ENCODE data around the gene ADAMTSL4. TPM values are rescaled to one million over a fixed set of nuclear protein-coding genes. Genes with fewer than 3 reads are reported as not detected.
A peak's percentile ranks its signal among the peaks of the same experiment; 100 is the strongest.

The ADAMTSL4 gene
- total and polyA plus RNA-seq, 2 of the 8 experiments (the other 6 are each of a cell fraction or from before 2014, with no cell fraction given): 4.2 to 5.4 TPM

DNA sequence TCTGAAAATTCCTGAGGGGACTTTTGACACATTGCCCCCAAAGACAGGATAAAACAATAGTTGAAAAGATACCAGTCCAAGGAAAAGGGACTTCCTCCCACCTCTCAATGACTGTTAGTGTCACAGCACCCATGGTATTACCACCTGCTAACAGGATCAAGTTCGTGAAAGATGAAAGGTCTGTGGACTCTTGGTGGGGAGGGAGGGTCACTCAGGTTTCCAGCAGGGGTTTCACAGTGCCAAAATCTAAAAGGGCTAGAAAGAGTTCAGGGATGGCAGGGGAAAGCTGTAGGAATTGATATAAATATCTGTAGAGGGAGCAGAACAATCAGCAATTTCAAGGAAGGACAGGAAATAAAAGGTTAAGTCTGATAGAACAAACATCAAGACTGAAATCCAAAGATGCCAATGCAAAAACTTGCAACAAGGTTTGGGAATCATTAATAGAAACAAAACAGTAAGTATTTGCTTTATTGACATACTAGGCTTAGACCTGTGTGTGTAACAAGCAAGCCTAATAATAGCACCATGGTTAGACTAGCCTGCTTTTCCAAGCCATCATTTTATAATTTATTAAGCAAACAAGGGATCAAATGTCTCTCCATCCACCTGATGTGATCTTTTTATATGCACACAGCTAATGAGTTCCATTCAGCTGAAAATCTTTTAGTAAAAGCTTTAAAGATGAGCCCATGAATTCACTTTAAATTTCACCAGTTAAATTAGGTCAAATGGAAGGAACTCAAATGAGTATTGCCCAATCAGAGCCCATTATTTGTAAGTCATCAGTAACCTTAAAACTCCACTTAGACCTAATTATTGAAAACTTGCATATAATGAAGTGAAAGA is 26.5 kb downstream of the ADAMTSL4 start (continued):
- TF ChIP-seq, protein P1, sequence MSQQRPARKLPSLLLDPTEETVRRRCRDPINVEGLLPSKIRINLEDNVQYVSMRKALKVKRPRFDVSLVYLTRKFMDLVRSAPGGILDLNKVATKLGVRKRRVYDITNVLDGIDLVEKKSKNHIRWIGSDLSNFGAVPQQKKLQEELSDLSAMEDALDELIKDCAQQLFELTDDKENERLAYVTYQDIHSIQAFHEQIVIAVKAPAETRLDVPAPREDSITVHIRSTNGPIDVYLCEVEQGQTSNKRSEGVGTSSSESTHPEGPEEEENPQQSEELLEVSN (IDR thresholded peaks at IDR 0.05): no peak
- TF ChIP-seq BACH1 (IDR thresholded peaks at IDR 0.05; ENCODE audit: low read length) (no peak), CREB1 (IDR thresholded peaks at IDR 0.05) (no peak), POLR2AphosphoS5 (IDR thresholded peaks at IDR 0.05; ENCODE audit: low read depth, low read length) (peak; percentile 30), RAD21 (IDR thresholded peaks at IDR 0.05 in 1 of 2, conservative IDR thresholded peaks at IDR 0.05 in 1 of 2; ENCODE audit: low read depth in 2 of 2, low read length in 2 of 2) (no peak)
